COR-L47 (cell line): ENCODE data around the gene AXIN1.

Source experiments
- DNase-seq: peaks from one replicate; lab custom pipeline; 2025; lab: John Stamatoyannopoulos, UW

Gene AXIN1

GRCh38 chr16:301235-301634 is 51.3 kb downstream of the AXIN1 start:
- DNase-seq, result no peak

GRCh38 chr16:297832-298231 is 54.7 kb downstream of the AXIN1 start:
- no peak for DNase-seq

DNA sequence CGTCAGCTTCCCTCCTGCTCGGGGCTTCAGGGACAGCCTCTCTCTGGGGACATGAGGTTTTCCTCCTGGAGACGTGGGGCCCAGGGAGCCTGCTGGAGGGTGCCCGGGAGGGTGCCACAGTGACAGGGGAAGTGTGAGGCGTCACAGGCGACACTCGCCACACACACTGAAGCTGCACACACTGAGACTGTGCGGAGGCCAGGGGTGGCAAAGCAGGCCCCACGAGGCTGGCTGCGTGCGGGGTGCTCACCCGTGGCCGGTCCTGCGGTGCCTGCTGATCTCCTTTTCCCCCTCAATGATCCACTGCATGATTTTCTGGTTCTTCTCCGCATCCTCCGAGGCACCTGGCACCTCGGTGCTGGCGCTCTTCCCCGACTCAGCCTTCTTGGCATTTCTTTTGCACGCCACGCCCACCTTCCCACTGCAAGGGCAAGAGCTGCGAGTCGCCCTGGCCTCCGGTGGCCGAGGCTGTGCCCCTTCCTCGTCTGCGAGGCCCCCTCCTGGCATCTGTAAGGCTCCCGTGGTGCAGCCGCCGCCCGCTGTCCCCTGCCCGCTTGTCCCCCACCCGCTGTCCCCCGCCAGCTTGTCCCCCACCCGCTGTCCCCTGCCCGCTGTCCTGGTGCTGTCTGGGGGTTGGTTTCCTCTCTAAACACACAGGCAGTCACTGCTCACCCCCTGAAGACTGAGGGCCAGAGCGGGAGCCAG is 55.6 kb downstream of the AXIN1 start:
- no peak for DNase-seq

- no peak for DNase-seq
These were observed 56.2 kb downstream of the AXIN1 start for GRCh38 chr16:296276-296675.

- DNase-seq, result no peak
These were observed 59.3 kb downstream of the AXIN1 start for GRCh38 chr16:293043-293775.

GRCh38 chr16:291539-291938 is 61.0 kb downstream of the AXIN1 start:
- no peak for DNase-seq

DNA sequence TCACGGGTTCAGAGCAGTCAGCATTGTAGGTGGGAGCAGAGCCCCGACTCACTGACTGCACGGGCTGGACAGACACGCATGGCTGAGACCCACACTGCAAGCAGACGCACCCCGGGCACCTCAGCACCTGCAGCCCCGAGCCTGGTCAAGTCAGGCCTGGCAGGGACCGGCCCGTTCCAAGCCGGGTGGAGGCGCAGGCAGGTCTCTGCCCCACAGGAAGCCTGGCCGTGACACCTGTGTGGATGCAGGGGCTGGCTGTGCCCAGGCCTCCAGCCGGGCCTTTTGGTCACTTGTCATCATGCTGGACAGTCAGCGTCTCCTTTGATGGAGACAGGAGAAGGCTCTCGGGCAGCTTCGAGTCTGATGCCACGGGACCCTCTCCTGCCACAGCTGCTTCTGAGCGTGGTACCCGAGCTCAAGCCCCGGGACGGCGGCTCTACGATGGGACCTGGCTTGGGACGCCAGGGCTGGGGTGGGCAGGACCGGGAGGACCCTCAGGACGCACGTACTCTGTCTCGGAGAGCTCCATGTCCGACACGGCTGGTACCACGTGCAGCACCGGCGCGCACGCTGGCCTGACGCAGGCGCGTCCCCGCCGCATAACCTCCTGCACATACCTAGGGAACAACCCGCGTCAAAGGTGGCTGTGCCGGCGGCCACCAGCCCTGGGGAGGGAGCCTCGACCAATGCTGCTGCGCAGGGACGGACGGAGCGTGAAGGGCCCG is 61.7 kb downstream of the AXIN1 start:
- DNase-seq, result no peak

DNA sequence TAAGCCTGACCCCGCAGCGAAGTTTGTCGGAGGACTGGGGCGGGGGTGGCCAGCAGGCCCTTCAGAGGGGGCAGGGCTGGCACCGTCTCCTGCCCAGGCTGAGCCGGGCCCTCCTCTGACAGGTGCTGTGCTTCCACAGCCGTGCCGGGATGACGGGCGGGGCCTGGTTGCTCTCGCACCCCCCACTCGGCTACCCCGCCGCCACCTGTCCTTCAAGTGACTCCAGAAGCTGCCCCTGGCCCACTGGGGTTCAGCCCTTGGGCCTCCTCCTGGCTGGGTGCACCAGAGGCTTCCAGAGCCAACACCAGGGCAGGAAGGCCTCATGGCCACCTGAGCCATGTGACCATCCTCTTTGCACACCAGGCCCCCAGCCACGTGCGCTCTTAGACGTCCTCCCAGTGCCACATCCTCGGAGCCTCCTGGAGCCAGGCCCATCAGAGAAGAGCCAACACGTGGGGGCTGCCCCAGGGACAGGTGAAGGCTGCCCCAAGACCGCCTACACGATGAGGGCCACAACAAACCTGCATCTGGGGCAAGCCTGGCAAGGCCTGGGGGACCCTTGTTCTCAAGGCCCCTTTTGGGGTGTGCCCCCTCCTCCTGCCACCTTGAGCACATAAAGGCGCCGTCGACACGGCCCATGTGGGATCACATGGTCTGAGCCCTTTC is 62.4 kb downstream of the AXIN1 start:
- no peak for DNase-seq

DNA sequence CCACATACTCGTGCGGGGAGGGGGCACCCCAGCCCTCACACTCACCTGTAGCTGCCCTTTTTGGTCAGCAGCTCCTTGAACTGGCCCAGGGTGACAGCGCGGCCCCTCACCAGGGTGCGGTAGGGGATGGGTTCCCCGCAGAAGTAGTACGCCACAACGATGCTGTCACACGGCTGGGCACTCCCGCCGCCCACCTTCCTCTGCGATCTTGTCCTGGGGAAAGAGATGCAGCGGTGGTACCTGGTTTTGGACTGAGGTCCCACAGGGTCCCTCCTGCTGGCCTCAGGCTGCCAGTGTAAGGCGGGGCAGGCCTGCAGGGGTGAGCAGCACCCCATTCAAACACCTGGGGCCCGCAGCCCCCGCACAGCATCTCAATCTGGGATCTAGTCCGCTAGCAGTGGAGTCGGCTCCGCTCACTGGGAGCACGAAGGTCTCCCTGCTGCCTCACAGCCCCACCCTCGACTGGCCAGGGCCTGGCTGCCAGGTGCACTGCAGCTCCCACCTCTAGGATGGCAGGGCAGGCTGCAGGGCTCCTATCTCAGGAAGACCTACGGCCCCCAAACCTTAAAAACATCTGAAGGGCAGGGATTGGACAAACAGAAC is 63.0 kb downstream of the AXIN1 start:
- DNase-seq, result no peak

- DNase-seq, result no peak
These were observed 64.3 kb downstream of the AXIN1 start for GRCh38 chr16:287981-288920.

DNA sequence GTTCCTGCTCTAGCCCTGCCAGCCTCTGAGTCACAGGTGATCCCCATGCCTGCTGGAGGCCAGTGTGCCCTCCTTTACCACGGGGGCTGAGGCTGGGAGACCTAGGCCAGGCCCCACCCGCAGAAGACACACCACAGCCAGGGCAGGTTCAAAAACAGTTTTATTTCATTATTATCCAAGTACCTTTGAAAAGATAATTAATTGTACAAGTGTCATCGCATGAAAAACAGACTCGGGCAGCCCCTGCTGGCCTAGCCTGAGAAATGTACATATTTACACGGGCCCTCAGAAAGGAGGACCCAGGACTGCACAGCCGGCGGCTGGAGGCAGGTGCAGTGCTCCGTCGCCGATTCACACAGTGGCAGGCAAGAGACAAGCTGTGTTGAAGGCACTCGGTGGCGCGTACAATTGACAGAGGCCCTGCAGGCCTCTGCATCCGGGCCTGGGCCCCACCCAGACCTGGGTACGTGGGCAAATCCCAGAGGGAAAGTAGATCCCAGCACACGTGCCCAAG is 65.2 kb downstream of the AXIN1 start:
- peak; percentile 70 for DNase-seq

DNA sequence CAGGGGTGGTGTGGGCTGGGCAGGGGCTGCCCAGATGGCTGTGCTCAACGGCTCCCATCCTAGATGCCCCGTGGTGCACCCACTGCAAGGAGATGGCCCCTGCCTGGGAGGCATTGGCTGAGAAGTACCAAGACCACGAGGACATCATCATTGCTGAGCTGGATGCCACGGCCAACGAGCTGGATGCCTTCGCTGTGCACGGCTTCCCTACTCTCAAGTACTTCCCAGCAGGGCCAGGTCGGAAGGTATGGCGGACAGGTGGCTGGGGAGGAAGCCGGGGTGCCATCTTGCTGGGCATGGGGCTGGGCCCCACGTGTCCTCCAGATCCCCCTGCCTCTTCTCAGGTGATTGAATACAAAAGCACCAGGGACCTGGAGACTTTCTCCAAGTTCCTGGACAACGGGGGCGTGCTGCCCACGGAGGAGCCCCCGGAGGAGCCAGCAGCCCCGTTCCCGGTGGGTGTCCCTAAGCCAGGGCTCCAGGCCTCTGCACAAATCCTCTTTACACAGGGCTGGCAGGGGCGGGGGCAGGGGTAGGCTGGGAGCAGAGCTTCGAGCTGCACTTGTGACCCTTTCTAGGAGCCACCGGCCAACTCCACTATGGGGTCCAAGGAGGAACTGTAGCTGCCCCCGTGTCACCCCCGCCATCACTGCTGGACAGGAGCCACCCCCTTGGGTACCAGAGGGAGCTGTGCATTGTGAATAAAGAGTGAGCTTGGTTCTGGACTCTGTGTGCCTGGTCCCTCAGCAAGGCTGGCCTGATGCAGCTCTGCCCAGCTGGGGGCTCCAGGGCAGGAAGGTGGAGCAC is 65.8 kb downstream of the AXIN1 start:
- DNase-seq, result no peak

GRCh38 chr16:285146-286055 is 67.1 kb downstream of the AXIN1 start:
- no peak for DNase-seq

DNA sequence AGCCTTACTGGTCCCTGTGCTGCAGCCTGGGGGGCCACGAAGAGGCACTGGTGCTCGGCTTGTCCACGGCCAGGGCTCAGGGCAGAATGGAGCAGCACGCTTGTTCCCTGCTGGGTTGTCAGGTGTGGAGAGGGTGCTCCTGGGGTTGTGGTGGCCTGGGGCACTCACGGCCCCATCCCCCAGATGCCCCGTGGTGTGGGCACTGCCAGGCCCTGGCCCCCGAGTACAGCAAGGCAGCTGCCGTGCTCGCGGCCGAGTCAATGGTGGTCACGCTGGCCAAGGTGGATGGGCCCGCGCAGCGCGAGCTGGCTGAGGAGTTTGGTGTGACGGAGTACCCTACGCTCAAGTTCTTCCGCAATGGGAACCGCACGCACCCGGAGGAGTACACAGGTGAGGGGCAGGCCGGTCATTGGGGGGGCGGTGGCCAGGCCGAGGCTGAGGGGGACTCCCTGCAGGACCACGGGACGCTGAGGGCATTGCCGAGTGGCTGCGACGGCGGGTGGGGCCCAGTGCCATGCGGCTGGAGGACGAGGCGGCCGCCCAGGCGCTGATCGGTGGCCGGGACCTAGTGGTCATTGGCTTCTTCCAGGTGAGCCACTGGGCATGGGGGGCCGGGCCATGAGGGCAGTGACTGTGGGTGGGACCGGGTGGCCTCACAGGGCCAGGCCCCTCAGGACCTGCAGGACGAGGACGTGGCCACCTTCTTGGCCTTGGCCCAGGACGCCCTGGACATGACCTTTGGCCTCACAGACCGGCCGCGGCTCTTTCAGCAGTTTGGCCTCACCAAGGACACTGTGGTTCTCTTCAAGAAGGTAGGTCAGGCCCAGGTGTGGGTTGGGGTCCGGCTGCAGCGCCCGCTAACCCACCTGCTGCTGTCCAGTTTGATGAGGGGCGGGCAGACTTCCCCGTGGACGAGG is 68.1 kb downstream of the AXIN1 start:
- DNase-seq, result no peak

DNA sequence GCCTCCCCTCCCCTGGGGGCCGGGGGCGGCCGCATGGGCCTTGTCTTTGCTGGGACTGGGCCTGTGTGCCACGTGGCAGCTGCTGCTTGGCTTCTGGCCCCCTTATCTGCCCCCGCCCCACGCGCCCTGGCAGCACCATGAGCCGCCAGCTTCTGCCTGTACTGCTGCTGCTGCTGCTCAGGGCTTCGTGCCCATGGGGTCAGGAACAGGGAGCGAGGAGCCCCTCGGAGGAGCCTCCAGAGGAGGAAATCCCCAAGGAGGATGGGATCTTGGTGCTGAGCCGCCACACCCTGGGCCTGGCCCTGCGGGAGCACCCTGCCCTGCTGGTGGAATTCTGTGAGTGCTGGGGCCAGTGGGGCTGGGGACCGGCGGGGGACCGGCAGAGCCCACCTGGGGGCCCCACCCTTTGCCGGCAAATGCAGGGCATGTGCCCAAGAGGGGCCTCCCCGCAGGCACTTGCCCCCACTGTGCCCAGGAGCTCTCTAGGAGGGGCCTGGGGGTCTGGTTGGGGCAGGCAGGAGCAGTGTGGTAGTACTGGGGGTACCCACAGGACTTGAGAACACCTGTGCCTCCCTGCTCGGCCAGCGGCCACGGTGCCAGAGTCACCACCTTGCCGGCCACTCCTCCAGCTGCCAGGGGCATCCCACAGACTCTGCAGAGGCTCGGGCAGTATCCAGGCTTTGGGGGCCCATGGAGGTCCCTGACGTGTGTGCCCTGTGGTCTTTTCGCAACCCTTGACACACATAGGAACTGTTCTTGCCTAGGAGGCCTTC is 69.3 kb downstream of the AXIN1 start, which contains the start of gene PDIA2:
TSS of gene PDIA2 (plus strand) at position 132 of the 773 bp plus-strand sequence. CDS start at position 138, 6 bp downstream.
- no peak for DNase-seq

GRCh38 chr16:282491-282890 is 70.0 kb downstream of the AXIN1 start:
- no peak for DNase-seq
